Suprapubic skin (tissue), 4 donors: ENCODE results near the gene NFE2L1.

Experiments used
- EP300 ChIP-seq: sonication (generic); formaldehyde crosslinking; IDR thresholded peaks from one replicate; pipeline ENCODE4 v1.6.1; 2017; ENCODE audit warnings: antibody characterized with exemption
- POLR2A ChIP-seq, 2 donors: fragments of 450-650 bp; IDR thresholded peaks; one replicate each; pipeline ENCODE4 v1.6.1; 2017; ENCODE audit warnings: antibody characterized with exemption in 2 of 2, mild to moderate bottlenecking in 2 of 2, moderate library complexity in 2 of 2
- POLR2AphosphoS5 ChIP-seq, 3 donors: sonication (generic); formaldehyde crosslinking; IDR thresholded peaks; one replicate each; pipeline ENCODE4 v1.6.1; 2017; ENCODE audit warnings: antibody characterized with exemption in 3 of 3

DNA sequence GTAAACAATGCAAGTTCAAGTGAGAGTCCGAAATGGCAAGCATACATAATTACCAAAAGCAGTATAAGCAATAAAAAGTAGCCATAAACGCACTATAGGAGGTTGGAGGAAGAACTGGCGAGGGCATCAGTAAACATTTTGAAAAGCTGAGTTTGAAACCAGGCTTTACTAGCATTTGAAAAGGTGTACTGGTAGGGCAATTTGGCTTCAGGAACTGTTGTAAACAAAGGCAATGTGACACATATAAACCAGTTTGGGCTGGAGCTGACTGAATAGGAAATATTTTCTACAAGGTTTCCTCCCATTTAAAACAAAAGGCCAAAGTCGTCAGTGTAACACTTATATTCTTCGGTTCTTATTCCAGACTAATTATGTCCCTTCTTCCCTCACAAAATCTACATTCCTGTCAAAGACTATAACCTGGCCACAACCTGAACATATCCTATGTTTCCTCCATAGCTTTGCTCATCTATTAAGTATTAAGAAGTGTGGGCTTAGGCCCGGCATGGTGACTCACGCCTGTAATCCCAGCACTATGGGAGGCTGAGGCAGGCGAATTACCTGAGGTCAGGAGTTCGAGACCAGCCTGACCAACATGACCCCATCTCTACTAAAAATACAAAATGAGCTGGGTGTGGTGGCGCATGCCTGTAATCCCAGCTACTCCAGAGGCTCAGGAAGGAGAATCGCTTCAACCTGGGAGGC, 45.3 kb downstream of the NFE2L1 start:
- TF ChIP-seq POLR2AphosphoS5 (IDR thresholded peaks at IDR 0.05), result no peak
- no peak for TF ChIP-seq EP300
- TF ChIP-seq POLR2A (IDR thresholded peaks at IDR 0.05), result no peak
